K562 (cell line): ENCODE results near the gene SIRT2. TPM values are rescaled to one million over a fixed set of nuclear protein-coding genes. Genes with fewer than 3 reads are reported as not detected.

Source experiments
- ATAC-seq: fragments of 200-7000 bp; cut with Tn5 transposase; 3 replicates; pipeline ENCODE4 v1.9.1; 2020; ENCODE audit warnings: moderate library complexity
- BruUV-seq: library from RNA; stranded (reverse); fragments of 400-500 nt; replicated peaks from 2 replicates; lab custom pipeline; 2021; lab: Mats Ljungman, UMichigan
- CTCF ChIA-PET: fragments of 300-600 bp; formaldehyde crosslinking; extraction: SDS; loops from one replicate; lab custom pipeline; 2021; ENCODE audit warnings: low intra/inter-chr PET ratio; lab: Yijun Ruan, JAX
- POLR2A ChIA-PET: fragments of 300-600, 350-650 bp; sonication (Branson Sonifier 250); formaldehyde crosslinking; extraction: SDS; loops from one replicate; lab custom pipeline; 2021; ENCODE audit warnings: antibody characterized with exemption, inconsistent platforms; lab: Yijun Ruan, JAX
- DNase-seq, 4 experiments: peaks; one replicate each; pipeline versions ENCODE4 v3.0.0 to v3.0.0-alpha.2; 2011 to 2018; ENCODE audit warnings: low spot score in 3 of 4, mixed read lengths in 3 of 4; ENCODE audit errors: extremely low read depth in 1 of 4
- FAIRE-seq: peaks from 2 replicates; lab custom pipeline; 2011; peaks lifted over from hg19 to GRCh38; lab: Jason Lieb, UNC
- H2AFZ ChIP-seq: 2 replicates; pipeline ENCODE4 v1.6.0; 2011; ENCODE audit warnings: low read depth, low read length, control low read depth, inconsistent platforms
- H3K27ac ChIP-seq: fragments of 200-600 bp; 3 replicates; pipeline ENCODE4 v1.8.0; 2011; ENCODE audit warnings: low read depth, mild to moderate bottlenecking, control low read depth, inconsistent platforms, low read length, moderate library complexity, mixed read lengths; ENCODE audit errors: extremely low read depth
- H3K27me3 ChIP-seq, 2 experiments: fragments of 300-600 bp in 1 of 2; 2 replicates in 1 of 2; 3 replicates in 1 of 2; pipeline versions ENCODE4 v1.6.0 to v1.8.0; 2011; ENCODE audit warnings: inconsistent platforms in 2 of 2, low read length in 2 of 2, mild to moderate bottlenecking in 1 of 2, mixed read lengths in 1 of 2, moderate library complexity in 1 of 2; ENCODE audit not compliant: control insufficient read depth in 2 of 2, insufficient read depth in 2 of 2
- H3K36me3 ChIP-seq: fragments of 300-600 bp; 3 replicates; pipeline ENCODE4 v1.8.0; 2011; ENCODE audit warnings: mild to moderate bottlenecking, low read length, inconsistent platforms; ENCODE audit not compliant: control insufficient read depth, insufficient read depth
- H3K4me1 ChIP-seq, 2 experiments: fragments of 200-600 bp in 1 of 2; replicated peaks in 1 of 2; 2 replicates in 1 of 2; 3 replicates in 1 of 2; pipeline versions ENCODE4 v1.5.1 to v1.8.0; 2011; ENCODE audit warnings: inconsistent platforms in 2 of 2, low read length in 2 of 2, mild to moderate bottlenecking in 1 of 2, mixed read lengths in 1 of 2, moderate library complexity in 1 of 2; ENCODE audit not compliant: control insufficient read depth in 2 of 2, insufficient read depth in 2 of 2
- H3K4me2 ChIP-seq: 2 replicates; pipeline ENCODE4 v1.6.1; 2011; ENCODE audit warnings: low read length, control low read depth, inconsistent platforms, mixed read lengths; ENCODE audit not compliant: insufficient read depth
- H3K4me3 ChIP-seq: fragments of 200-600 bp; sonication (generic), shearing (Covaris generic); 2 replicates; pipeline ENCODE4 v1.5.1; 2016; ENCODE audit warnings: control low read depth, inconsistent platforms
- H3K79me2 ChIP-seq: fragments of 200-600 bp; 3 replicates; pipeline ENCODE4 v1.8.0; 2011; ENCODE audit warnings: low read length, inconsistent platforms; ENCODE audit not compliant: control insufficient read depth, insufficient read depth
- H3K9ac ChIP-seq, 2 experiments: 2 replicates each; pipeline versions ENCODE4 v1.6.0 to v1.6.1; 2011; ENCODE audit warnings: low read depth in 2 of 2, low read length in 2 of 2, control low read depth in 1 of 2, inconsistent platforms in 1 of 2, mild to moderate bottlenecking in 1 of 2, mixed read lengths in 1 of 2; ENCODE audit not compliant: insufficient read depth in 1 of 2
- H3K9me1 ChIP-seq: one replicate; pipeline ENCODE4 v1.6.0; 2011; ENCODE audit warnings: inconsistent platforms, mild to moderate bottlenecking, low read length, moderate library complexity; ENCODE audit not compliant: control insufficient read depth, insufficient read depth
- H3K9me3 ChIP-seq: replicated peaks from 2 replicates; pipeline ENCODE4 v1.5.1; 2011; ENCODE audit warnings: low read depth, low read length, inconsistent platforms; ENCODE audit not compliant: control insufficient read depth, insufficient read depth
- H4K20me1 ChIP-seq: replicated peaks from 2 replicates; pipeline ENCODE4 v1.6.1; 2011; ENCODE audit warnings: low read length, inconsistent platforms, mixed read lengths; ENCODE audit not compliant: control insufficient read depth, insufficient read depth
- CEBPZ ChIP-seq: fragments of 150-350 bp; IDR thresholded peaks from 2 replicates; pipeline ENCODE4 v1.6.1; 2014; ENCODE audit warnings: low read depth, mild to moderate bottlenecking, low read length, borderline replicate concordance
- EGR1 ChIP-seq: fragments of 450-650 bp; conservative IDR thresholded peaks from 2 replicates; pipeline ENCODE4 v1.6.1; 2017; ENCODE audit warnings: mild to moderate bottlenecking
- ZBTB17 ChIP-seq: fragments of 450-650 bp; formaldehyde crosslinking; IDR thresholded peaks from 2 replicates; pipeline ENCODE4 v1.4.0; 2020; ENCODE audit warnings: mild to moderate bottlenecking
- ZFPM2 ChIP-seq: fragments of 250-450 bp; sonication (Bioruptor Pico); IDR thresholded peaks from 2 replicates; pipeline ENCODE4 v1.5.1; 2022; ENCODE audit warnings: mild to moderate bottlenecking
- WGBS: fragments of 100-300 bp; shearing (Covaris generic); methylation state at CpG from one replicate; pipeline ENCODE4 v1.1.6; 2016; ENCODE audit warnings: low coverage, mixed read lengths; ENCODE audit not compliant: insufficient coverage; ENCODE audit errors: missing lambda C conversion rate; 5-methylcytosine and 5-hydroxymethylcytosine counted together
- in situ Hi-C: fragments of 300-500 bp; cut with MboI; formaldehyde crosslinking; loops from 4 replicates; pipeline ENCODE4 v1.15.0; 2018; ENCODE audit warnings: inconsistent platforms, mixed read lengths
- intact Hi-C: fragments of 100-400 bp; cut with micrococcal nuclease; formaldehyde crosslinking; loops from 2 replicates; pipeline ENCODE4 v1.14.2; 2022
- polyA plus RNA-seq, 8 experiments: library from polyadenylated mRNA; depleted of rRNA in 4 of 8; stranded (reverse) in 5 of 8; unstranded in 3 of 8; fragments of >200 nt; fragmentation: Nextera tagmentation in 2 of 8; fragmentation: Illumina TruSeq in 1 of 8; extraction: Ambion mirVana in 2 of 8; extraction: Trizol in 1 of 8; gene quantifications; 2 replicates each; pipeline versions ENCODE4 v1.2.1 to v1.2.3, GENCODE V29; 2011 to 2014; ENCODE audit warnings: inconsistent platforms in 1 of 8, missing spikeins in 1 of 8
- total RNA-seq, 7 experiments: library from RNA; depleted of rRNA in 6 of 7; stranded (reverse); fragments of >200 nt in 6 of 7; fragmentation: Illumina TruSeq in 2 of 7; extraction: Trizol in 2 of 7; gene quantifications; 2 replicates each; pipeline versions ENCODE4 v1.2.1 to v1.2.3, GENCODE V29; 2011 to 2021; ENCODE audit warnings: low replicate concordance in 1 of 7

The SIRT2 gene
- total and polyA plus RNA-seq, 9 of the 15 experiments (the other 6 are each of a cell fraction or from before 2014, with no cell fraction given), result 2.3 to 35.2 (median 22.9) TPM

GRCh38 chr19:38869836-38870607 lies 29.4 kb downstream of the SIRT2 start:
- FAIRE-seq, result no peak
- no peaks in the 10 kb centered on the region for H3K36me3 ChIP-seq
- H3K4me1 ChIP-seq, result peaks cover 0 to 31% of the 10 kb centered on the region in 2 experiments; a peak in 3 of 5 replicates
- no peak overlapping the region for H3K4me2 ChIP-seq
- H3K9ac ChIP-seq, result no peak overlapping the region
- no peak for TF ChIP-seq ZFPM2 (CRISPR knock-in tag)
- TF ChIP-seq CEBPZ, result no peak
- no peak for TF ChIP-seq ZBTB17 (CRISPR knock-in tag)
- TF ChIP-seq EGR1, result peak; percentile 61
- in situ Hi-C loops, result no loop called here
- intact Hi-C loops, result no loop called here
- no peaks in the 10 kb centered on the region for H3K27me3 ChIP-seq
- DNase-seq, result no peak
- no peak overlapping the region for H3K27ac ChIP-seq
- no peaks in the 10 kb centered on the region for H3K79me2 ChIP-seq
- 88% methylated on average over 38 of the region's 62 CpGs for WGBS
- no TSS peak for BruUV-seq
- no peak overlapping the region for H3K4me3 ChIP-seq
- no peak overlapping the region for H2AFZ ChIP-seq
- H3K9me1 ChIP-seq, result no peaks in the 10 kb centered on the region
- ChIA-PET CTCF (no interaction called here), POLR2A (interaction anchor here (0.5 to 1.1 kb wide), 2 partner anchors 9 to 23 kb away, joined by 3 read pairs; no protein-coding TSS in a partner anchor)
- H3K9me3 ChIP-seq, result no peaks in the 10 kb centered on the region
- ATAC-seq, result no peak
- H4K20me1 ChIP-seq, result no peaks in the 10 kb centered on the region
